HG03457 (cell line): ENCODE results near the gene TYRO3.

Experiments used
- ATAC-seq: cut with Tn5 transposase; IDR thresholded peaks from one replicate; pipeline ENCODE4 v1.9.1; 2021; ENCODE audit warnings: moderate number of reproducible peaks; ENCODE audit not compliant: unreplicated experiment

Gene TYRO3

DNA sequence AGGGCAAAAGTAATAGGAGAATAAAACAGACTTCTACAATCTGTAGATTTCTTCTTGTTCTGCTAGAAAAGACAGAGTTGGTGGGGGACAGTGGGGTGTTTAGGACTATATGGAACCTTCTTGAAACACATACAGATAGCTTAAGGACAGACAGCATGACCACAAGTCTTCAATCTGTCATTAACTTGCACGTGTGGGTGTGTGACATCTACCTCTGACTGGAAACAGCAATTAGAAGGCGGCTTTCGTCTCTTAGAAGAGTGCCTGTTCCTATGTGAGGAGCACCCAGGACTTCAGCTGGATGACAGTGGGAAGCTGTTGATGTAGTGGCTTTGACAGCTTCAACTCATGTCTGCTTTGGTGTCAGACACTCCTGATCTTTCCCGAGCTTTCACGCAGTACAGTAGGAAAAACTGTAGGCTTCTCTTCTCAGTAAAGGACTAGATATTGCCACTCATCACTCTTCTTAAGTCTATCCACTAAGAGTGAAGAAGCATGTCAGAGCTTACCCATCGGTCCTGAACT is 44.5 kb downstream of the TYRO3 start:
- ATAC-seq, result no peak

DNA sequence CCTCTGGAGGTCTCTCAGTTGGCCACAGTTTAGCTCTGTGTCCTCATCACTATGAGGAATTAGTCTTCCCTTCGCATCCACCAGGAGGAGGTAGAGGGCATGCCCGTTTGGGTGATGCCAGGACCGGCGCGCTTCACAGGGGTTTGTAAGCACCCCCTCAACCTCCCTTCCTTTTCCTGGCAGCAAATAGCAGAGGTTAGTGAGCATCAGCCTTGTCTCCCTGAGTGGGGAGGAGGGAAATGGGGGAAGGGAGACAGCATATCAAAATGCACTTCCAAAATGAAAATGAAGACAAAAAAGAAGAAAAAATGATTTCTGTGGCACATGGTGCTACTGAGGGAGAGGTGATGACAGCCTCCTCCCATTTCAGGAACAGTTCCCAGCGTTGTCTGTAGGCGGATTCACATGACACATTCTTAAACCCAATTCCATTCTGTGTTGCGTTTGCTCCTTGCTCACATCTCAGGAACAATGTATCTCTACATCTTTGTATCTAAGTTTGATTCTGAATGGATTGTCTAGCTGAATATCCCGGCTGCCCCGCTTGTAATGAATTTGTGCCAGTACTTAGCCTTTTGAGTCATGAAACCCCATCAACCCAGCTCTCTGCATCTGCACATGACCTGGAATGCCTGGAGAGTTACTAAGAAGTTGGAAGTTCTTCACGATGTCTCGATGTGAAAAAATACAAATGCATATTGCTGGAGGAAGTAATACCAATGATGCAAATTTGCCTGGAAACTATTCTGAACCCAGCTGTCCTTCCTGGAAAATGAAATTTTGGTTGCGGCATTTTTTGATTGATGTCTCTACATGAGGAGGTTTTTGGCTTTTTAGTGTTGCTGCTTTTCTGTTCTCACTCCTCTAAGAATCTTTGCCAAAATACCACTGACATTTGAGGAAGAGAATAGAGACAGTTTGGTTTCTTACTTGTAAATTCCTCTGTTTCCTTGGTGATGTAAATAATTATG is 45.2 kb downstream of the TYRO3 start:
- ATAC-seq, result no peak

DNA sequence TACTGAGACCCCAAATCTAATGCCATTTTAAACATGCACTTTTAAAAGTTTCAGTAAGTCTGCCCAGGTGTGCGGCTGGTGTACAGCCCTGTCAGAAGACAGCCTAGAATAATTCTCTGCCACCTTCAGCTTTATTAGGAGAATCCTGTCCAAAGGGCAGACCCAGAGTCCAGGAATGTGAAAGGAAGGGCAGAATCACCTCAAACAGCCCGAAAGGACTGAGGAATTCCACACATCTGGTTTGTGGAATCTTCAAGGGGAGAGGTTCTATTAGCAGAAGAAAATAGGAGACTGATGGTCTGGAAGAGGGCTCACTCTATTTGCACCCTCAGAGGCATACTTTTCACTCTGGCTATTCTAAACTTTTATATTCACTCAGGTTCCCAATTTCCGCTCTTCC is 46.6 kb downstream of the TYRO3 start:
- no peak for ATAC-seq

GRCh38 chr15:41606997-41607396 is 48.0 kb downstream of the TYRO3 start:
- no peak for ATAC-seq

DNA sequence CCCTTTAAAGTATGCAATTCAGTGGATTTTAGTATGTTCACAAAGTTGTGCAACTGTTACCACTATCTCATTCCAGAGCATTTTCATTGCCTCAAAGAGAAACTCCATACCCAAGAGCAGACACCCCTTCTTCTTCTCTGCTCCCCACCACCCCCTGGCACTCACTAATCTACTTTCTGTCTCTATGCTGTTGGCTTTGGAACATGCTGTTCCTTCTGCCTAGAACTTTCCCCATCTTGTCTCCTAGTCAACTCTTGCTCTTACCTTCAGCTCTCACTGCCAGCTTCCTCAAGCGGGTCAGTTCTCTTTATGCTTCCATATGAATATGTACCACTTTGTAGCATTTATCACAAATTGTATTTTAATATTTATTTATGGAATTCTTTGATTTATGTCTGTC is 50.1 kb downstream of the TYRO3 start:
- ATAC-seq, result no peak

DNA sequence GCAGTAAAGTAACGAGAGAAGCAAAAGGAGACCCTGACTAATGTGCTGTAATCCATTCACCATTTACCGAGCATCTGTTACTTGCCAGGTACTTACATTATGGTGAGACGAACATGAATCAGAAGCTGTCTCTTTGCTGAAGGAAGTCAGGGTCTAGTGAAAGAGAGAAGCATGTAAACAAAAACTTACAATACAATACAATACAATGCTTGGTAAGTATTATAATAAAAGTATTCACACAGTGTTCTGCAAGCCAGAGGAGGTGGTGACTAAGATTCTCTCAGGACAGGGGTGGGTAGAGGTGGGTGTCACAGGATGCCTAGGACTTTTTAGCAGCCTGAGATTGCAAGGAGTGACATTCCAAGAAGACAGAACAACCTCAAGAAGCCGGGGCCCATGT is 51.0 kb downstream of the TYRO3 start:
- no peak for ATAC-seq

DNA sequence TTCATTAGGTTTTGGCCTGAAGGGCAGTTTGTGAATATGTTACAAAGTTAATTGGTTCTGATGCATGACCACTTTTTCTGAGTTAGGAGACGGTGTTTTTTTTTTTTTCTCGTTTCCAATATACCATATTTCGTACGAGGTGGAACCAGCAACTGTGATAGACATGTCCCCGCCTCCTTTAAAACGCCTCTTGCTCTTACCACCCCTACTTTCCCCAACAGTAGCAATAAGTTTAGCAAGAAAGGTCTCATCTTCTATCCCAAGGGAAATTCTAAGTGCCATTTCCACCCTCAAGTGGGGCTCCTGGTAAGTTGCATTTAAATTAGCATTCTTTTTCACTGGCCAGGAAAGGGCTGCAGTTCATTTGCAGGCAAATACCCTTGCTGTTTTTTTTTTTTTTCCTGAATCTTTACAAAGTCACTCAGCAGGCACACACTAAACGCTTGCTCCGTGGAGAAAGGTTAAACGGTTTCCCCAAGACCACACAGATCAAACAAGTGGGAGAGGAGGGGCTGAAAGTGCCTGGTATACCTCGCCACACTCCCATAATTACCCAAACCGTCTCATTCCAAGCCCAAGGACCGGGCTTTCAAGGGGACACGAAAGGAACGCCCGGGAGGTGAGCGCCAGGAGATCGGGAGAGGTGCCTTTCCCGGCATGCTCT is 61.7 kb downstream of the TYRO3 start:
- ATAC-seq, result no peak

DNA sequence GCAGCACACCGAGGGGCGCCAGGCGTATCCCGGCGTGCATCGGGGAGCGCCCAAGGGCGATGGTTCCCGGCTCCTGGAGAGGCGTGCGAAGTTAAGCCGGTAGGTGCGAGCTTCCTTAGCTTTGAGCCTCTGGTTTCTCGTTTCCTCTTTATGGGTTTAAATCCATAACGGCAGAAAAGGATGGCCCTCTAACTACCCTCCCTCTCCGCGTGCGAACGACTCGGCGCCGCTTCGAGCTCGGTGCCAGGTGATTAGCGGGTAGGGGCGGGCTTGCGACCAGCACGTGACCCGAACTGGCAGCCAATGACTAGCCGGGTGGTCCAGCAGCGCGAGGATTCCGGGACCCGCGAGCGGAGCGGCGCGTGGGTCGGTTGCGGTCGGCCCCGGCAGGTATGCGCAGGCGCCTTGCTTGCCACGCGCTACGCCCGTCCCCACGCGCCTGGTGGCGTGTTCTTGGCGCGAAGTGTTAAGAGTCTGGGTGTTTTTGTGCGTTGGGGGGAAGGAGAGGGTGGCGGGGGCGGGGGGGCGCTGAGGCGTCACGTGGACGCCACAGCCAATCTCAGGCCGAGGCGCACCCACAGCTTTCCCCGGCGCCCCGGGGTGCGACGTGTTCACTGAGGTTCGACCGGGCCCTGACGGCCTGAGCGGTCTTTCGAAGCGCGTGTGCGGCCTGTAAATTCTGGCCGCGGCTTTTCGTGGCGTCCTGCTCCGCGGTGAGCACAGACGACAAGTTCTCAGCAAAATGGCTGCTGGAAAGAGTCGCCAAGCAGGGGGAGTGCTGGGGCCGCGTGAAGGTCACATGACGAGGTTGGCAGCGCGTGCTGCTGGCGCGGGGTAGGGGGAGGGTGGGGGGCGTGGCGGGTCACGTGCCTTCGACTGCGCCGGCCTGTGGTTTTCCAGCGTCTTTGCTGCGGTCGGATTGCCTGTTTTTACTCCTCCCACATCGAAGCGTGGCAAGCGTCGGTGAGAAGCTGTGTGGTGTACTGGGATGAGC is 62.5 kb downstream of the TYRO3 start:
- ATAC-seq, result no peak

DNA sequence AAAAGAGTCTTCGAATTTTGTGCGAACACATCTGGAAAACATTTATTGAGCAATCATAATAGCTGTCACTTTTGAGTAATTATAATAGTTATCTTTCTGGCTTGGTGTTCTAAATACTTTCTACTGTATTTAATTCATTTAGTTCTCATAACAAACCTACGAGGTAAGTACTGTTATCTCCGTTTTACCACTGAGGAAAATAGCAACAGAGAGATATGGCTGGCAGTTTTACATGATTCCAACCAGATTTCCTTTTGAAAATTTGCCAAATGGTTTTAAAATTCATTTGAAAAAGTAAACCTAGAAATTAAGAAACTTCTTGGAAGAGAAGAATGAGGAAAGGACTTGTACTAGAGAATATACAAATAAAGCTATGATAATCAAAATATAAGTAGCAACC is 63.9 kb downstream of the TYRO3 start:
- no peak for ATAC-seq

GRCh38 chr15:41627203-41627602 is 68.2 kb downstream of the TYRO3 start:
- ATAC-seq, result no peak

DNA sequence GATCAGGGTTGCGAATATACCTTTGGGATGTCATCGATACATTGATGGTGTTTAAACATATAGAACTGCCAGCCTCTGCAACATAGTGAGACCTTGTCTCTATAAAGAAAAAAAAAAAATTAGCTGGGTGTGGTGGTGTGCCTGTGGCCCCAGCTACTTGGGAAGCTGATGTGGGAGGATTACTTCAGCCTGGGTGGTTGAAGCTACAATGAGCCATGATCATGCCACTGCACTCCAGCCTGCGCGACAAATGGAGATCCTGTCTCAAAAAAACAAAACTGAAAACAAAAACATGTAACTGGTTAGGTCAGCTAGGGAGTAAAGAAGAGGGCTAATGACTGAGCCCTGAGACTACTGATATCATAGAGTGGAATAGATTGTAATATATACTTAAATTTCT is 70.5 kb downstream of the TYRO3 start:
- ATAC-seq, result no peak

- no peak for ATAC-seq
These were observed 70.9 kb downstream of the TYRO3 start for GRCh38 chr15:41629883-41630282.

- no peak for ATAC-seq
These were observed 71.7 kb downstream of the TYRO3 start for GRCh38 chr15:41630616-41631217.

- ATAC-seq, result no peak
These were observed 73.0 kb downstream of the TYRO3 start for GRCh38 chr15:41631880-41632470.
